Hepatocyte (in vitro differentiated cells): Measurements from ENCODE around the gene VPS52.

Experiments
- CTCF ChIP-seq: fragments of 200-600 bp; sonication (generic); IDR thresholded peaks from 2 replicates; pipeline ENCODE4 v1.5.1; 2016; ENCODE audit warnings: antibody characterized with exemption, mild to moderate bottlenecking; ENCODE audit not compliant: poor library complexity
- EZH2 ChIP-seq: fragments of 200-600 bp; sonication (generic); IDR thresholded peaks from 2 replicates; pipeline ENCODE4 v1.6.1; 2016; ENCODE audit warnings: antibody characterized with exemption, mild to moderate bottlenecking, borderline replicate concordance

GRCh38 chr6:33211136-33211535 lies 60.5 kb downstream of the VPS52 start:
- TF ChIP-seq EZH2 (no peak), CTCF (no peak)
